ENCODE results near the gene PRRC2B. TPM values are rescaled to one million over a fixed set of nuclear protein-coding genes. Genes with fewer than 3 reads are reported as not detected.

Gene PRRC2B
- total RNA-seq, 1 experiment from 2014 or later = 137 TPM

GRCh38 chr9:131411719-131412681, 18.1 kb downstream of the PRRC2B start:
- H3K36me3 Mint-ChIP-seq (ENCODE audit: insufficient read depth, unreplicated experiment) = peaks cover 22% of the 10 kb centered on the region
- intact Hi-C loops (cut with micrococcal nuclease; ENCODE audit: unreplicated experiment) = no loop called here
- no peak overlapping the region for H3K27ac Mint-ChIP-seq (ENCODE audit: unreplicated experiment)

DNA sequence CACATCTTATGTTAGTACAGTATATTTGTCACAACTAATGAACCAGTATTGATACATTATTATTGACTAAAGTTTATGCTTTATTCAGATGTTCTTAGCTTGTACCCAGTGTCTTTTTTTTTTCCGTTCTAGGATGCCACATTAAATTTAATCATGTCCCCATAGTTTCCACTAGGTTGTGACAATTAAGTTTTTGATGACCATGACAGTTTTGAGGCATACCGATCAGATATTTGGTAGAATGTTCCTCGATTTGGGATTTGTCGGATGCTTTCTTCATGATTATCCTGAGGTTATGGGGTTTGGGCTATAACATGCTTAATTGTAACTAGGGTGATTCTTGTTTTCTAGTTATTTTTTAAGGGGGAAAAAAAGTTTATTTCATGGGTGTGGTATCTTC, 22.6 kb downstream of the PRRC2B start:
- Mint-ChIP-seq H3K27ac (ENCODE audit: unreplicated experiment) (no peak overlapping the region), H3K4me3 (ENCODE audit: low read depth, unreplicated experiment) (no peak overlapping the region), H3K36me3 (ENCODE audit: insufficient read depth, unreplicated experiment) (peaks cover 36% of the 10 kb centered on the region), H3K4me1 (ENCODE audit: low read depth, unreplicated experiment) (peaks cover 62% of the 10 kb centered on the region), H3K27me3 (ENCODE audit: unreplicated experiment) (no peaks in the 10 kb centered on the region), H3K9me3 (ENCODE audit: low read depth, unreplicated experiment) (peaks cover 2% of the 10 kb centered on the region)
- intact Hi-C loops (cut with micrococcal nuclease; ENCODE audit: unreplicated experiment) = no loop called here
- CTCF ChIA-PET = no interaction called here
- BruUV-seq (replicated peaks) = no TSS peak
- DNase-seq = no peak
- TF ChIP-seq CTCF (IDR thresholded peaks at IDR 0.05; ENCODE audit: unreplicated experiment) = no peak

More at GRCh38 chr9:131411719-131412681, 18.1 kb downstream of the PRRC2B start:
- no peak for TF ChIP-seq CTCF (IDR thresholded peaks at IDR 0.05; ENCODE audit: unreplicated experiment)
- no TSS peak for BruUV-seq (replicated peaks)
- Mint-ChIP-seq H3K9me3 (ENCODE audit: low read depth, unreplicated experiment) (peaks cover 2% of the 10 kb centered on the region), H3K4me1 (ENCODE audit: low read depth, unreplicated experiment) (peaks cover 32% of the 10 kb centered on the region), H3K4me3 (ENCODE audit: low read depth, unreplicated experiment) (no peak overlapping the region), H3K27me3 (ENCODE audit: unreplicated experiment) (no peaks in the 10 kb centered on the region)
- DNase-seq = no peak
- CTCF ChIA-PET = interaction anchor here (0.8 to 1.0 kb wide), 2 partner anchors 11 to 349 kb away, joined by 3 to 4 read pairs; no protein-coding TSS in a partner anchor

- Mint-ChIP-seq H3K9me3 (ENCODE audit: low read depth, unreplicated experiment) (peaks cover 2% of the 10 kb centered on the region), H3K27me3 (ENCODE audit: unreplicated experiment) (no peaks in the 10 kb centered on the region), H3K36me3 (ENCODE audit: insufficient read depth, unreplicated experiment) (peaks cover 38% of the 10 kb centered on the region), H3K4me1 (ENCODE audit: low read depth, unreplicated experiment) (peaks cover 63% of the 10 kb centered on the region), H3K27ac (ENCODE audit: unreplicated experiment) (no peak overlapping the region), H3K4me3 (ENCODE audit: low read depth, unreplicated experiment) (no peak overlapping the region)
- no peak for DNase-seq
- no peak for TF ChIP-seq CTCF (IDR thresholded peaks at IDR 0.05; ENCODE audit: unreplicated experiment)
- no TSS peak for BruUV-seq (replicated peaks)
- intact Hi-C loops (cut with micrococcal nuclease; ENCODE audit: unreplicated experiment) = no loop called here
- CTCF ChIA-PET = no interaction called here
Observed at GRCh38 chr9:131417264-131418142, 23.6 kb downstream of the PRRC2B start.

DNA sequence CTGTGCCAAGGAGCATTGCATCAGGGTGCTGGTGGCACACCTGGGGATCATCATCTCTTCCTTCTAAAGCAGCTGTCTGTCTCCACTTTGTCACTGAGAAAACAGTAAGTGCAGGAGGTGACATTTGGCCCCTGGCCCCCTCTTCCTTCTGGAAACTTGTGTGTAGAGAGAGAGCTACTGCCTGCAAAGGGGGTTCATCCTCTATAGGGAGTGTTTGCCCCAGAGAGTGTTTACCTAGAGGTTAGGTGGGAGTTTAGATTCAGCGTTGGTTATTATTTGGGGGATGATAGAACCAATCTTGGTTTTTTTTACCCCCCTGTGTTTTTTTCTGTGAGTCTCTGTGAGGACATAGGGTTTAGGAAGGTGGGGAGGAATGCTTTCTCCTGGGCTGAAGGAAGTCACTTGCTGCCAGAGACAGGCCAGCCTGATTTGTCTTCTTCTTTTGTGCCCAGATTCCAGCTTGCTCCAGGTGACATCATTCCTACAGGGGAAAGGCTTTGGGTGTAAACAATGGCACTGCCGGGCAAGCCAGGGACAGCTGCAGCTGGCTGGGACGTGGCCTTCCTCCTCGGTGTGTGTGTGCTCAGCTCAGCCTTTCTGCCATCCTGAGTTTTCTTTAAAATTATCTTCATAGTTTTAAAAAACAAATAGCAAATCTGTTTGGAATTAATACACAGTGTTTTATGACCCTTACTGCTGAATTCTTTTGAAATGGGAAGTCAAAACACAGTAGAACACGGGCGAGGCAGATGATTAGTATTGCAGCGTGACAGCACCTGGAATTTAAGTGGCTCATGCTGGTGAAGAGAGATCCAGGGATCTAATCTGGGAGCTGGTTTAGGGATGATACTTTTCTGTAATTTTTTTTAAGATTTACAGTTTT, 24.5 kb downstream of the PRRC2B start:
- no TSS peak for BruUV-seq (replicated peaks)
- no peak overlapping the region for H3K4me3 Mint-ChIP-seq (ENCODE audit: low read depth, unreplicated experiment)
- DNase-seq = no peak
- CTCF ChIA-PET = no interaction called here
- H3K27me3 Mint-ChIP-seq (ENCODE audit: unreplicated experiment) = no peaks in the 10 kb centered on the region
- intact Hi-C loops (cut with micrococcal nuclease; ENCODE audit: unreplicated experiment) = no loop called here
- no peak overlapping the region for H3K27ac Mint-ChIP-seq (ENCODE audit: unreplicated experiment)
- H3K36me3 Mint-ChIP-seq (ENCODE audit: insufficient read depth, unreplicated experiment) = peaks cover 38% of the 10 kb centered on the region
- H3K4me1 Mint-ChIP-seq (ENCODE audit: low read depth, unreplicated experiment) = peaks cover 70% of the 10 kb centered on the region
- no peak for TF ChIP-seq CTCF (IDR thresholded peaks at IDR 0.05; ENCODE audit: unreplicated experiment)
- peaks cover 2% of the 10 kb centered on the region for H3K9me3 Mint-ChIP-seq (ENCODE audit: low read depth, unreplicated experiment)

Measured in Calu3 (cell line).